ENCODE measurements around the gene ASH1L.

Gene ASH1L

GRCh38 chr1:155318082-155318481 lies 244.5 kb downstream of the ASH1L start:
- TF ChIP-seq REST (IDR thresholded peaks at IDR 0.05; ENCODE audit: insufficient read depth in 1 of 2, low read depth in 2 of 2, low read length in 2 of 2) (no peak), TAF1 (IDR thresholded peaks at IDR 0.05; ENCODE audit: borderline replicate concordance, insufficient read depth, low read length) (no peak), FOXP2 (optimal IDR thresholded peaks at IDR 0.05; ENCODE audit: borderline replicate concordance, extremely low read depth, extremely low read length, insufficient read depth) (no peak), SIN3A (IDR thresholded peaks at IDR 0.05; ENCODE audit: borderline replicate concordance, insufficient read depth, low read length) (no peak), POLR2AphosphoS5 (IDR thresholded peaks at IDR 0.05; ENCODE audit: low read depth, low read length) (no peak)

GRCh38 chr1:155316922-155317321 lies 245.7 kb downstream of the ASH1L start:
- TF ChIP-seq REST (IDR thresholded peaks at IDR 0.05; ENCODE audit: insufficient read depth in 1 of 2, low read depth in 2 of 2, low read length in 2 of 2) (no peak), POLR2AphosphoS5 (IDR thresholded peaks at IDR 0.05; ENCODE audit: low read depth, low read length) (no peak), SIN3A (IDR thresholded peaks at IDR 0.05; ENCODE audit: borderline replicate concordance, insufficient read depth, low read length) (no peak)

GRCh38 chr1:155313261-155313660 lies 249.3 kb downstream of the ASH1L start:
- TF ChIP-seq FOXP2 (optimal IDR thresholded peaks at IDR 0.05; ENCODE audit: borderline replicate concordance, extremely low read depth, extremely low read length, insufficient read depth) (no peak), POLR2AphosphoS5 (IDR thresholded peaks at IDR 0.05; ENCODE audit: low read depth, low read length) (no peak), SIN3A (IDR thresholded peaks at IDR 0.05; ENCODE audit: borderline replicate concordance, insufficient read depth, low read length) (no peak), TAF1 (IDR thresholded peaks at IDR 0.05; ENCODE audit: borderline replicate concordance, insufficient read depth, low read length) (no peak), REST (IDR thresholded peaks at IDR 0.05; ENCODE audit: insufficient read depth in 1 of 2, low read depth in 2 of 2, low read length in 2 of 2) (no peak)

GRCh38 chr1:155309423-155310021 lies 253.1 kb downstream of the ASH1L start:
- TF ChIP-seq TAF1 (IDR thresholded peaks at IDR 0.05; ENCODE audit: borderline replicate concordance, insufficient read depth, low read length) (0 out of 2 replicates have a peak, but pooled peaks have one; percentile 30), SIN3A (IDR thresholded peaks at IDR 0.05; ENCODE audit: borderline replicate concordance, insufficient read depth, low read length) (no peak)

GRCh38 chr1:155308493-155309422 lies 253.8 kb downstream of the ASH1L start, which contains the start of gene FDPS:
Gene FDPS (plus strand): TSS chr1:155308866. CDS start chr1:155309790, 924 bp downstream.
- TF ChIP-seq TAF1 (IDR thresholded peaks at IDR 0.05; ENCODE audit: borderline replicate concordance, insufficient read depth, low read length) (no peak), POLR2AphosphoS5 (IDR thresholded peaks at IDR 0.05; ENCODE audit: low read depth, low read length) (peak; percentile 95), REST (IDR thresholded peaks at IDR 0.05; ENCODE audit: insufficient read depth in 1 of 2, low read depth in 2 of 2, low read length in 2 of 2) (0 out of 4 replicates have a peak, but pooled peaks of 1 of the 2 experiments have one; percentile 44), FOXP2 (optimal IDR thresholded peaks at IDR 0.05; ENCODE audit: borderline replicate concordance, extremely low read depth, extremely low read length, insufficient read depth) (peak; percentile 85), SIN3A (IDR thresholded peaks at IDR 0.05; ENCODE audit: borderline replicate concordance, insufficient read depth, low read length) (peak; percentile 61; the same call in 1 of the 2 replicates)

All from PFSK-1 (cell line).